Cardiac muscle cell (in vitro differentiated cells and primary cell): ENCODE results near the gene IFRD2. TPM values are rescaled to one million over a fixed set of nuclear protein-coding genes. Genes with fewer than 3 reads are reported as not detected.
"Not testable (repeated sequence)": the region's sequence is repeated elsewhere in the genome, so short reads cannot be mapped to it uniquely, and the experiment has no call there.

Experiments
- DNase-seq, 2 donors: peaks; one replicate each; pipeline versions ENCODE4 v3.0.0 to v3.0.0-alpha.2; 2010 to 2017; ENCODE audit warnings: low read depth in 1 of 2, low spot score in 1 of 2
- H3K27ac ChIP-seq: fragments of 200-600 bp; sonication (generic); 2 replicates; pipeline ENCODE4 v1.5.1; 2016
- H3K27me3 ChIP-seq: fragments of 200-600 bp; sonication (generic); 2 replicates; pipeline ENCODE4 v1.6.0; 2016; ENCODE audit warnings: control low read depth
- H3K36me3 ChIP-seq: fragments of 200-600 bp; sonication (generic); 2 replicates; pipeline ENCODE4 v1.5.1; 2016; ENCODE audit warnings: control low read depth
- H3K4me1 ChIP-seq: fragments of 200-600 bp; sonication (generic); 2 replicates; pipeline ENCODE4 v1.8.1; 2017; ENCODE audit warnings: low read depth, mild to moderate bottlenecking, mixed run types
- H3K4me3 ChIP-seq: fragments of 200-600 bp; sonication (generic); 2 replicates; pipeline ENCODE4 v1.5.1; 2016; ENCODE audit warnings: mild to moderate bottlenecking
- H3K9me3 ChIP-seq: fragments of 200-600 bp; sonication (generic); 2 replicates; pipeline ENCODE4 v1.5.1; 2017; ENCODE audit warnings: low read depth, mild to moderate bottlenecking, control low read depth
- CTCF ChIP-seq: IDR thresholded peaks from 2 replicates; pipeline ENCODE4 v1.5.1; 2012; ENCODE audit warnings: low read depth, mild to moderate bottlenecking, low read length
- polyA plus RNA-seq: library from polyadenylated mRNA; unstranded; fragments of >200 nt; fragmentation: Nextera tagmentation; extraction: Ambion mirVana; gene quantifications from 2 replicates; pipeline ENCODE4 v1.2.1, GENCODE V29; 2016
- total RNA-seq: library from RNA; depleted of rRNA; stranded (reverse); fragments of >200 nt; gene quantifications from 2 replicates; pipeline ENCODE4 v1.2.3, GENCODE V29; 2016

The IFRD2 gene
- total and polyA plus RNA-seq, 2 experiments from 2014 or later, result 61.0 to 110 TPM

- no peak for TF ChIP-seq CTCF
- H3K36me3 ChIP-seq, result peaks cover 24% of the 10 kb centered on the region
- H3K9me3 ChIP-seq, result no peaks in the 10 kb centered on the region
- peaks cover 4% of the 10 kb centered on the region for H3K4me1 ChIP-seq
- H3K4me3 ChIP-seq, result no peak overlapping the region
- no peaks in the 10 kb centered on the region for H3K27me3 ChIP-seq
- no peak overlapping the region for H3K27ac ChIP-seq
- DNase-seq, result no peak
These were observed 22.6 kb upstream of the IFRD2 start for GRCh38 chr3:50314816-50315215.

- Histone ChIP-seq H3K36me3 (peaks cover 19% of the 10 kb centered on the region), H3K27ac (no peak overlapping the region), H3K4me3 (no peak overlapping the region), H3K9me3 (no peaks in the 10 kb centered on the region), H3K27me3 (no peaks in the 10 kb centered on the region), H3K4me1 (no peaks in the 10 kb centered on the region)
- DNase-seq, result no peak
- no peak for TF ChIP-seq CTCF
These were observed 22.1 kb upstream of the IFRD2 start for GRCh38 chr3:50314342-50314741.

- not testable (repeated sequence) for H3K9me3 ChIP-seq, H3K36me3 ChIP-seq, H3K4me3 ChIP-seq, H3K27ac ChIP-seq, H3K4me1 ChIP-seq, H3K27me3 ChIP-seq, DNase-seq
These were observed 19.8 kb upstream of the IFRD2 start for GRCh38 chr3:50312041-50312440.

GRCh38 chr3:50304601-50305000 lies 12.4 kb upstream of the IFRD2 start:
- H3K27ac ChIP-seq, result no peak overlapping the region
- no peak overlapping the region for H3K4me3 ChIP-seq
- peaks cover 4% of the 10 kb centered on the region for H3K9me3 ChIP-seq
- no peaks in the 10 kb centered on the region for H3K36me3 ChIP-seq
- peaks cover 8% of the 10 kb centered on the region for H3K4me1 ChIP-seq
- TF ChIP-seq CTCF, result no peak
- H3K27me3 ChIP-seq, result no peaks in the 10 kb centered on the region
- DNase-seq, result no peak

GRCh38 chr3:50303013-50303815 lies 11.0 kb upstream of the IFRD2 start, which contains the start of gene HYAL1:
Gene HYAL1, minus strand, starts transcription at chr3:50303574. Its CDS starts 618 bp downstream, at chr3:50302956.
- peak; percentile 36 to 60 for DNase-seq
- H3K27me3 ChIP-seq, result no peaks in the 10 kb centered on the region
- H3K27ac ChIP-seq, result peak within 1 kb of the TSS; percentile 76
- peak; percentile 16 for TF ChIP-seq CTCF
- H3K4me1 ChIP-seq, result peaks cover 15% of the 10 kb centered on the region
- no peaks in the 10 kb centered on the region for H3K36me3 ChIP-seq
- no peaks in the 10 kb centered on the region for H3K9me3 ChIP-seq
- no peak within 1 kb of the TSS for H3K4me3 ChIP-seq
